ENCODE results near the gene FANCF.
"Not testable (repeated sequence)": the region's sequence is repeated elsewhere in the genome, so short reads cannot be mapped to it uniquely, and the experiment has no call there.

FANCF gene

DNA sequence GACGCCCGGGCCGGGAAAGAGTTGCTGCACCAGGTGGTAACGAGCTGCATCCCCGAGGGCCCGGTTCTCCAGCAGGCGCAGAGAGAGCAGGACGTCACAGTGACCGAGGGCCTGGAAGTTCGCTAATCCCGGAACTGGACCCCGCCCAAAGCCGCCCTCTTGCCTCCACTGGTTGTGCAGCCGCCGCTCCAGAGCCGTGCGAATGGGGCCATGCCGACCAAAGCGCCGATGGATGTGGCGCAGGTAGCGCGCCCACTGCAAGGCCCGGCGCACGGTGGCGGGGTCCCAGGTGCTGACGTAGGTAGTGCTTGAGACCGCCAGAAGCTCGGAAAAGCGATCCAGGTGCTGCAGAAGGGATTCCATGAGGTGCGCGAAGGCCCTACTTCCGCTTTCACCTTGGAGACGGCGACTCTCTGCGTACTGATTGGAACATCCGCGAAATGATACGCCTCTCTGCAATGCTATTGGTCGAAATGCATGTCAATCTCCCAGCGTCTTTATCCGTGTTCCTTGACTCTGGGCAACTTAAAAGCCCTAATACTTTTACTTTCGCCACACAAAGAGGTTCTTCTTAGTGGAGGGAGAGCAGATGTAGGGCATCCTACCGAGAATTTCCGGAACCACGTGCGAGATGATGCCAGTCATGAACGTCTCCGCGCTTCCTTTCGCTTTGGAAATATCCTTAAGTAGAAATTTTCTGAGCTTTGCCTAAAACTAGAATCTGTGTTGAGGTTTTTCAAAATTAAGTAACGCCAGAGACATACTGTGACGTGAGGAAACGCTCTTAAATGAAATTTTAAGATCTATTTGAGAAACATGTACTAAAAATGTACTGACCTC, at the start of gene FANCF:
TSS of gene FANCF (minus strand) at position 376 of the 840 bp plus-strand sequence. CDS start at position 363, 13 bp downstream.
- DNase-seq (ENCODE audit: low read depth): peak; percentile 89

GRCh38 chr11:22674470-22675439, 49.1 kb upstream of the FANCF start:
- no peak for DNase-seq (ENCODE audit: low read depth)

DNA sequence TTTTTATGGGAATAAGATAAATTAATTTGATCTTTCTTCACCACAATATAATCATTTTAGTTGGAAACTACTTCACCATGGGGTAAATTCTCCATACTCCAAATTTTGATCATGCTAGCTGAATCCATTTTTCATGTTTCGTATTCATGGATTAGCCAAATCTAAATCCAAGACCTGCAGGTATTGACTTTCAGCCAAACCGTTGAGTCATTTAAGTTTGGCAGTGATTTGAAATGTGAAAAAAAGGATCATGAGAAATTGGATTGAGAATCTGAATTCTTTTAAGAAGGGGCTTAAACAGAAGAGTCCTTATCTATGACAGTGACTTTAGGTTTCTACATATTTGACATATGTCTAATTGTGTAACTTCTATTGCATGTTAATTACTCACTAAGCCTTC, 46.1 kb upstream of the FANCF start:
- DNase-seq (ENCODE audit: low read depth): no peak

- DNase-seq (ENCODE audit: low read depth): no peak
Measured at GRCh38 chr11:22670830-22671229, 45.2 kb upstream of the FANCF start.

GRCh38 chr11:22669368-22669767, 43.7 kb upstream of the FANCF start:
- DNase-seq (ENCODE audit: low read depth): no peak

DNA sequence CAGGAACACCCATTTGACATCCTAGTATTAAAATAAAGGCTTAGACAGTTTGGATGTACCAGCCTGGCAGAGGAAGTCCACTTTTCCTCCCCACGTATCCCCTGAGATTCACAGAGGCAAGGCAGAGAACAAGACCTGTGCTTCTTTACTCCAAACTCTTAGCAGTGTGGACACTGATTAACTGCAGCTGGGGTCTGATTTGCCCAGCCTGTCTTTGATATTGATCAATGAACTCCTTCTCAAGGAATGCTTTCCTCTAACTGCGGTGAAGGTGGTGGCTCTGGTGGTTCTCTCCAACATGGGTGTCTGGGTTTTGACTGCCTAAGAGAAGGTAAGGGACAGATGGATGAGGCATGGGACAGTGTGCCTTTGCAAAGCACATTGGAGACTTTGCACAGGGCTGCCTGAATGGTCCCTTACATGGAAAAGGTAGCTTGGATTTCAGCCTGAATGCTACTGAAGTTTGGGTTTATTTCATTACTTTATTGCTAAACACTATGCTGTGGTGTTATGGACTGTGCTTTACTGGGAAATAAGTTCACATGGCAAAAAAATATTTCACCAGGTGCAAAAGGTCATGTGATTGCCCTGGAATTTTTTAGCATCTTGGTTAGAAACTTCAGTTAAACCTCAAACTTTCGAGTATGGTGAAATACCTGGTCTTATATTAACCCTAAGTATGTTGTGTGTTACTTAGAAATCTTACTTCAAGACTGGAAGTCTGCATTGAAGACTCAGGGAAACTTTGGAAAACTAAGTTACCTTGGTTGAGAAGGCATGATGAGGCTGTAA, 42.6 kb upstream of the FANCF start:
- DNase-seq (ENCODE audit: low read depth): no peak

GRCh38 chr11:22666688-22667439, 41.2 kb upstream of the FANCF start:
- DNase-seq (ENCODE audit: low read depth): no peak

GRCh38 chr11:22666325-22666687, 40.7 kb upstream of the FANCF start, which contains the start of gene GAS2:
GAS2 (plus strand) TSS chr11:22666611; CDS start chr11:22674870, 8,259 bp downstream.
- DNase-seq (ENCODE audit: low read depth): no peak

DNA sequence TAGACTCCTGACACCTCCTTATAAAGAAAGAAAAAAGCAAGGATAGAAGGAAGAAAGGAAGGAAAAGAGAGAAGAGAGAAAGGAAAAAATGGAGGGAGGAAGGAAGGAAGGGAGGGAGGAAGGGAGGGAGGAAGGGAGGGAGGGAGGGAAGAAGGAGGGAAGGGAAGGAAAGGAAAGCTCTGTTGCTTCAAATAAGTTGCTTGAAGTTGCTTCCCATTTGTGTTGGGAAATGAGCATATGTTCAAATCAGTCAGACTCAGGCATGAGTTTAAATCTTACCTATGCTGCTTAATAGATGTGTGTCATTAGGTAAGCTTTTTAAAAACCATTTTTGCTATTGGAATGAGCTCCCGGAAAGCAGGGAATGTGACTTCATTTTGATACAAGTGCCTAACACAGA, 34.2 kb upstream of the FANCF start:
- no peak for DNase-seq (ENCODE audit: low read depth)

DNA sequence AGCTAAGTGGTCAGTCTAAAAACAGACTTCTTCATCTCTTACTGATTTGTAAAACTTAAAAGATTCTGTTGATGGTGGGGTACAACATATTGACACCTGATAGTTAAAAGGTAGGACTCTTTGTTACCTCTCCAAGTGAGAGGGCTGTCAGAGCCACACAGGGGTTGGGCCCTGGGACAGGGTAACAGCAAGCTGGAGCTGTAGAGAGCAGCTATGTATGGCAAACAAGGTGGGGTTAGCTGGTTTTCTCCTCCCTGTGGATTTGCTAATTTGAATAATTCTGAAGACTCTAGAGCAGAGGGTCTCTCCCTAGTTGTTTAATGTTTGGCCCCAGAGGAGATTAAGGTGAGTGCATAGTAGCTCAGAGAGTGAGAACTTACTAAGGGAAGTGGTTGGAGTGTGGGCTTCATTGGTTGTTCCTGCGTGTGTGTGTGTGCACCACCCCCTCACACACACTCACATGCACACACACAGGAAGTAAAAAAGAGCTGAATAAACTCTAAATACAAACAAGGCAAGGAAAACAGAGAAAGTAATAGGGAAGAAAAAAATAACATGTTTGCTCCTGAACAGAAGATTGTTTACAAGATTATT, 31.6 kb upstream of the FANCF start:
- no peak for DNase-seq (ENCODE audit: low read depth)

DNA sequence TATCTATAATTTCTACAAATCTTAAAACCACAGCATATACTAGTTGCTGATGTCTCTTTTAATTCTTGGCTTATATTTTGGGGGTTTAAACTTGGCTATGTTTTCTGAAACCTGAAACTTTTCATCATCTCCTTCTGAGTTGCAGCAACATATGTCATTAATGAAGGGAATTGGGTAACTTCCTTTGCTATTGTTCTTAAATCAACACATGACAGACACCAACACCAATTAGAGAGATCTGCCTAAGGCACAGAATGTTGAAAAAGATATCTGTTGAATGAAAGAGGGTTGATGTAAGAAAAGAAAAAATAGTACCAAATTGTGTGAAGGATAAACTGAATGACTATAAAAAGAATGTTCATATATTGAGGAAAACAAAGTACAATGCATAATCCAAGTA, 30.5 kb upstream of the FANCF start:
- no peak for DNase-seq (ENCODE audit: low read depth)

DNA sequence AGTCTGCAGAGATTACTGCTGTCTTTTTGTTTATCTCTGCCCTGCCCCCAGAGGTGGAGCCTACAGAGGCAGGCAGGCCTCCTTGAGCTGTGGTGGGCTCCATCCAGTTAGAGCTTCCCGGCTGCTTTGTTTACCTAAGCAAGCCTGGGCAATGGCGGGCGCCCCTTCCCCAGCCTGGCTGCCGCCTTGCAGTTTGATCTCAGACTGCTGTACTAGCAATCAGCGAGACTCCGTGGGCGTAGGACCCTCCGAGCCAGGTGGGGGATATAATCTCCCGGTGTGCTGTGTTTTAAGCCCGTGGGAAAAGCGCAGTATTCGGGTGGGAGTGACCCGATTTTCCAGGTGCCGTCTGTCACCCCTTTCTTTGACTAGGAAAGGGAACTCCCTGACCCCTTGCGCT, 26.7 kb upstream of the FANCF start:
- not testable (repeated sequence) for DNase-seq (ENCODE audit: low read depth)

DNA sequence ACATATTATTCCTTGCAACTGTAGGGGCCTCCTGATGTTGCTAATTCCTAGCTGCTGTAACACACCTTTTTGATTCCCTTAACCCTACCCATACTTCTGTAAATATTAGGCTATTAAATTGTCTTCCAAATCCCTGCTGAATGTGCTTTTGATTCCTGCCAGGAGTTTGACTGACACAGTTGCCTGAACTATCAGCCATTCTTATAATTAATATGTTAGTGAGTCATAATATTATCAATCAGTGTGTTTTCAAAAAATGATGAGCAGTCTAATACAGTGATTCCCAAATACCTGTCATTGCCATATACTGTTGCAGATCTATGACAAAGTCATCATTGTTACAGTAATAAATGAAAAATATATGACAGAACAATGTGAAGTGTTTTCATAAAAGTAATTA, 15.9 kb upstream of the FANCF start:
- no peak for DNase-seq (ENCODE audit: low read depth)

GRCh38 chr11:22640862-22641261, 15.2 kb upstream of the FANCF start:
- DNase-seq (ENCODE audit: low read depth): no peak

DNA sequence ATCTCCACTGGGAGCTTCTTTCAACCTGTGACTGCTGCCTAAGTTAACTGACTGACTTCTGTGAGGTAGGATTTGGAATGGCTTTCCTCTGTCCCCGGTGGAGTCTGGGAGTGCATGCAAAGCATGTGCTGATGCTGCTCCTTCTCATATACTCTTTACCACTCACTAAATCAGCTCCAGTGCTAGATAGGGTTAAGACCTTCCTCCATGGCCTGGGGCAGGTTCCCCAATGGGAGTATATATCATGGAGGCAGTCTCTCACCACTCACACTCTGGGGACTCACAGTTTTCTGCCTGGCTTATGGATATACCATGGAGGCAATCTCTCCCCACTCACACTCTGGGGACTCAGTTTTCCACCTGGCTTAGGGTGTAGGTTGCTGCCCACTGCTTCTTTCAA, 10.1 kb upstream of the FANCF start:
- no peak for DNase-seq (ENCODE audit: low read depth)

DNA sequence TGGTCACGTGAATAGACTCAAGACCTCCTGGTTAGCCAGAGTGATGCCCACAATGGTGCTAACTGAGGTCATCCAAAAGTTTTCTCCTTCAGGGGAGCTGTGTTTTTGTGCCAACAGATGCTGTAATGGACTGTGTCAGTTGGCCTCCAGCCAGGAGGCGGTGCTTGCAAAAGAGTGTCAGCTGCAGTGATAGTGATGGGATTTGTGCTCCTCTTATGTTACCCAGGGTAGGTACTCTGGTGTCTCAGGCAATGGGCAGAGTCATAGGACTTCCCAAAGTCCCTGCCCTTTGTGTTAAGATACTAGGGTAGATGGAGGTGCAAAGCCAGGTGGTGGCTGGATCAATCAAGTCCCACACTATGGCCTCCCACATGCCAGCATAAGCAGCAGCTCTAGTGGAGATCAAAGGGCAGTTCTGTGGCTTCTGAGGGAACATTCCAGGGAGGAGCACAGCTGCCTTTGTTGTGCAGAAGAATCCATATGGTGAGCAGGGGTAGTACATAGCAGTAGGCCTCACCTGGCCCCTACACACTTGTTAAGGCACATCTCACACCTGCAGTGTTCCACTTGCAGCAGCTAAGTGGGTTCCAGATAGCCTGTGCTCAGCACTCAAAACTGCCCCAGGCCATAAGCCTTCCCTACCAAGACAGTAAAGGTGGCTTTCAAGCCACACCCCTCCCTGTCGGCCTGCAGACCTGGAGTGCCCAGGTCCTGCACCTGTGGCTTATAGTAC, 9.4 kb upstream of the FANCF start:
- no peak for DNase-seq (ENCODE audit: low read depth)

DNA sequence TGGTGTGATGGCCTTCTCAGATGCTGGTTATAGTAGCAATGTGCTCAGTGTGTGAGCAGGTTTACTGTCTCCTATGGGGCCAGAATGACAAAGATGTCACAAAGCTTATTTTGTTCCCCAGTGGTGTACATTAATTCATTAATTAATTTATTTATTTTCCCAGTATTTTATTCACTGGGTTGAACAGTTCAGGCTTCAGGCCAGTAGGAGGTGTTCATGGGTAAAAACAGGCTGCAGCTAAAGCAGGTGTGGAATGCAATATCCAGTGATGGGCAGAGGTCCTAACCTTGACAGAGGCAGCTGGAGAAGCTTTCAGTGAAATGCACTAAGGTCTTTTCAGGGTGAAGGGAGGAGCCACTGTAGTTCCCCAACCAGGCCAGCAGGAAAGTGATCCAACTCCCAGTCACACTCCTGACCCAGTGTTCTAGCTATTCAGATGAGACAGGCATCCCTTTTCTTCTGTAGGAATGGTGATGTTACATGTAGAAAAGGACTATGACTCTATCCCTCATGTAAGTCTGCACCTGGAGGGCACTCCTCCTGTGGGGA, 7.8 kb upstream of the FANCF start:
- no peak for DNase-seq (ENCODE audit: low read depth)

- DNase-seq (ENCODE audit: low read depth): no peak
Measured at GRCh38 chr11:22627421-22627820, 1.8 kb upstream of the FANCF start.

DNA sequence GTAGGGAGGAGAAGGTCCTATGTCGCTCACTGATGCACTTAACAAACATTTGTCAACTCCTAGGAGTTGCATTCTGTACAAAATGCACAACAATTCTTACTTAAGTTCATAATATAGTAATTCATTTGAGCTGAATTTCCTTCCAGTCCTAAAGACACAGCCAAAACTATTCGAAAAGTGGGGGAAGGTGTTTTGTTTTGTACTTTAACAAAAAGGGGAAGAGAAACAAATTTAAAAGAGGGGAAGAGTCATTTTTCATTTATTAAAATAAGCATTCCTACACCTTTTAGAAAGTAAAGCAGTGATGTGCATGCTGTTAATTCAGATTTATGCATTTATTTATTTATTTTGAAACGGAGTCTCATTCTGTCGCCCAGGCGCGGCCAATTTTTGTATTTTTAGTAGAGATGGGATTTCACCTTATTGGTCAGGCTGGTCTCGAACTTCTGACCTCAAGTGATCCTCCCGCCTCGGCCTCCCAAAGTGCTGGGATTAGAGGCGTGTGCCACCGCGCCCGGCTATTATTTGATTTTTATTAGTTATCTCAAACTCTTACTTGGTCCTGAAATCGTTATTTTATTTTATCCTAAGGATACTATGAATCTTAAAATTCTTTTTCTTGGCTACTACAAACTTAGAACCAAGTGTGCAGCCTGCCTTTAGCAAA, 1.1 kb upstream of the FANCF start:
- DNase-seq (ENCODE audit: low read depth): no peak

All from activated T-cell treated with anti-CD3 and anti-CD28 coated beads for 1 hour (primary cell).